OCI-M1 (cell line): Measurements from ENCODE around the gene SLC26A9.

Source experiments
- DNase-seq: peaks from one replicate; lab custom pipeline; 2025; lab: John Stamatoyannopoulos, UW

SLC26A9 gene

GRCh38 chr1:205973377-205974232, 30.3 kb upstream of the SLC26A9 start:
- DNase-seq, result no peak

- DNase-seq, result no peak
Measured at GRCh38 chr1:205972491-205973168, 29.4 kb upstream of the SLC26A9 start.

GRCh38 chr1:205972081-205972480, 28.8 kb upstream of the SLC26A9 start:
- DNase-seq, result no peak

GRCh38 chr1:205971082-205971481, 27.8 kb upstream of the SLC26A9 start:
- no peak for DNase-seq

- no peak for DNase-seq
Measured at GRCh38 chr1:205970486-205970885, 27.2 kb upstream of the SLC26A9 start.

- no peak for DNase-seq
Measured at GRCh38 chr1:205969229-205969628, 26.0 kb upstream of the SLC26A9 start.

- no peak for DNase-seq
Measured at GRCh38 chr1:205967554-205968335, 24.5 kb upstream of the SLC26A9 start.

GRCh38 chr1:205965036-205965884, 22.0 kb upstream of the SLC26A9 start:
- no peak for DNase-seq

GRCh38 chr1:205963352-205964155, 20.3 kb upstream of the SLC26A9 start:
- no peak for DNase-seq

GRCh38 chr1:205962821-205963221, 19.6 kb upstream of the SLC26A9 start:
- DNase-seq, result no peak

- no peak for DNase-seq
Measured at GRCh38 chr1:205961991-205962820, 18.9 kb upstream of the SLC26A9 start.

- no peak for DNase-seq
Measured at GRCh38 chr1:205961405-205961804, 18.1 kb upstream of the SLC26A9 start.

- no peak for DNase-seq
Measured at GRCh38 chr1:205959789-205960188, 16.5 kb upstream of the SLC26A9 start.

GRCh38 chr1:205955499-205955898, 12.2 kb upstream of the SLC26A9 start:
- no peak for DNase-seq

- DNase-seq, result no peak
Measured at GRCh38 chr1:205954819-205955404, 11.7 kb upstream of the SLC26A9 start.

GRCh38 chr1:205951746-205952145, 8.5 kb upstream of the SLC26A9 start:
- no peak for DNase-seq

- peak; percentile 14 for DNase-seq
Measured at GRCh38 chr1:205950826-205951549, 7.7 kb upstream of the SLC26A9 start.

- no peak for DNase-seq
Measured at GRCh38 chr1:205950280-205950679, 7.0 kb upstream of the SLC26A9 start.

- DNase-seq, result no peak
Measured at GRCh38 chr1:205949753-205950152, 6.5 kb upstream of the SLC26A9 start.
